NT2/D1 (cell line): ENCODE results near the gene GPR17.

ENCODE experiments used
- DNase-seq: peaks from one replicate; pipeline ENCODE4 v3.0.0-alpha.2; 2011; ENCODE audit warnings: low read depth, low spot score
- H3K27me3 ChIP-seq: 2 replicates; pipeline ENCODE4 v1.6.0; 2011; ENCODE audit warnings: mild to moderate bottlenecking; ENCODE audit not compliant: insufficient read length, insufficient read depth
- H3K36me3 ChIP-seq: 2 replicates; pipeline ENCODE4 v1.6.1; 2011; ENCODE audit warnings: mild to moderate bottlenecking, low read length, mixed read lengths; ENCODE audit not compliant: insufficient read depth, insufficient read length
- H3K4me1 ChIP-seq: 2 replicates; pipeline ENCODE4 v1.5.1; 2011; ENCODE audit not compliant: insufficient read depth, insufficient read length
- H3K4me3 ChIP-seq: 2 replicates; pipeline ENCODE4 v1.5.1; 2011; ENCODE audit warnings: low read depth; ENCODE audit not compliant: insufficient read length
- H3K9ac ChIP-seq: 2 replicates; pipeline ENCODE4 v1.6.0; 2011; ENCODE audit warnings: low read depth; ENCODE audit not compliant: insufficient read length
- H3K9me3 ChIP-seq: 2 replicates; pipeline ENCODE4 v1.5.1; 2011; ENCODE audit warnings: mild to moderate bottlenecking, low read length; ENCODE audit not compliant: insufficient read depth
- SUZ12 ChIP-seq: IDR thresholded peaks from 2 replicates; pipeline ENCODE4 v1.6.1; 2011; ENCODE audit not compliant: insufficient read length, insufficient read depth; ENCODE audit errors: extremely low read depth
- YY1 ChIP-seq: IDR thresholded peaks from 2 replicates; pipeline ENCODE4 v1.6.1; 2011; ENCODE audit not compliant: insufficient read length, insufficient read depth
- ZNF274 ChIP-seq: IDR thresholded peaks from 2 replicates; pipeline ENCODE4 v1.6.1; 2011; ENCODE audit warnings: mild to moderate bottlenecking, low read depth, low read length

The GPR17 gene

DNA sequence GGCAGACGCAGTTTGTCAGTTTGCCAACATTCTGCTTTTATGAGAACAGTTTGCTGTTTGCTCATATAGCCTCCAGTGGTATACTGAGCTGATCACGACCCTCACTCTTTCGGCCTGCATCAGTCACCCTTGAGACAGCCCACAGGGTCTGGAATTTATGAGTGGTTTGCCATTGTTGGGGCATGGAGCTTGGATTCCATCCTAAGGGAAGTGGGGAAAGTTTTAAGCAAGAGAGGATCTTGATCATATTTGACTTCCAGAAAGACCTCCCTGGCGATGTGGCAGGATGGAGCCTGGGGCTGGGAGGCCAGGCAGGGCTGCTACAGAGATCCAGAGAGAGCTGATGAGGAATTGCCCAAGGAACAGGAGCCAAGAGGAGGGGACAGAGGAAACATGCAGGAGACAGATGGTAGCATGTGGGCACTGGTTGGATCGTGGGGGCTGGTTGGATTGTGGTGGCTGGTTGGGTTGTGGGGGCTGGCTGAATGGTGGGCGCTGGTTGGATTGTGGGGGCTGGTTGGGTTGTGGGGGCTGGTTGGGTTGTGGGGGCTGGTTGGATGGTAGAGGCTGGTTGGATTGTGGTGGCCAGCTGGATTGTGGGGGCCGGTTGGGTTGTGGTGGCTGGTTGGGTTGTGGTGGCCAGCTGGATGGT, 27.3 kb upstream of the GPR17 start:
- no peak for DNase-seq
- H3K9ac ChIP-seq: no peak overlapping the region
- TF ChIP-seq YY1 (no peak), SUZ12 (no peak), ZNF274 (no peak)

DNA sequence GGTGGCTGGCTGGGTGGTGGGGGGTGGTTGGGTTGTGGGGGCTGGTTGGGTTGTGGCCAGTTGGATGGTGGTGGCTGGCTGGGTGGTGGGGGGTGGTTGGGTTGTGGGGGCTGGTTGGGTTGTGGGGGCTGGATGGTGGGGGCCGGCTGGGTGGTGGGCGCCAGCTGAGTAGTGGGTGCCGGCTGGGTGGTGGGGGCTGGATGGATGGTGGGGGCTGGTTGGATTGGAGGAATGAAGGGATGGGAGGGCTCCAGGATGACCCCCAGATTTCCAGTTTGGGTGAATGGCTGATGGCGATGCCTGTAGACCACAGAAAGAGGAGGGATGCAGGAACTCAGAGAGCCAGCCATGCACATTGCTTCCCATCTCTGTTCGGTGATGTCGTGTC, 26.8 kb upstream of the GPR17 start:
- DNase-seq: no peak
- H3K9ac ChIP-seq: no peak overlapping the region
- TF ChIP-seq SUZ12 (no peak), ZNF274 (no peak), YY1 (no peak)
- H3K36me3 ChIP-seq: no peaks in the 10 kb centered on the region
- H3K4me3 ChIP-seq: no peak overlapping the region
- H3K9me3 ChIP-seq: no peaks in the 10 kb centered on the region
- no peaks in the 10 kb centered on the region for H3K27me3 ChIP-seq
- peaks cover 6% of the 10 kb centered on the region for H3K4me1 ChIP-seq

More for the DNA sequence above, 27.3 kb upstream of the GPR17 start:
- no peaks in the 10 kb centered on the region for H3K27me3 ChIP-seq
- peaks cover under 1% of the 10 kb centered on the region; the same call in 1 of the 2 replicates for H3K9me3 ChIP-seq
- peaks cover 6% of the 10 kb centered on the region for H3K4me1 ChIP-seq
- no peaks in the 10 kb centered on the region for H3K36me3 ChIP-seq
- H3K4me3 ChIP-seq: no peak overlapping the region

DNA sequence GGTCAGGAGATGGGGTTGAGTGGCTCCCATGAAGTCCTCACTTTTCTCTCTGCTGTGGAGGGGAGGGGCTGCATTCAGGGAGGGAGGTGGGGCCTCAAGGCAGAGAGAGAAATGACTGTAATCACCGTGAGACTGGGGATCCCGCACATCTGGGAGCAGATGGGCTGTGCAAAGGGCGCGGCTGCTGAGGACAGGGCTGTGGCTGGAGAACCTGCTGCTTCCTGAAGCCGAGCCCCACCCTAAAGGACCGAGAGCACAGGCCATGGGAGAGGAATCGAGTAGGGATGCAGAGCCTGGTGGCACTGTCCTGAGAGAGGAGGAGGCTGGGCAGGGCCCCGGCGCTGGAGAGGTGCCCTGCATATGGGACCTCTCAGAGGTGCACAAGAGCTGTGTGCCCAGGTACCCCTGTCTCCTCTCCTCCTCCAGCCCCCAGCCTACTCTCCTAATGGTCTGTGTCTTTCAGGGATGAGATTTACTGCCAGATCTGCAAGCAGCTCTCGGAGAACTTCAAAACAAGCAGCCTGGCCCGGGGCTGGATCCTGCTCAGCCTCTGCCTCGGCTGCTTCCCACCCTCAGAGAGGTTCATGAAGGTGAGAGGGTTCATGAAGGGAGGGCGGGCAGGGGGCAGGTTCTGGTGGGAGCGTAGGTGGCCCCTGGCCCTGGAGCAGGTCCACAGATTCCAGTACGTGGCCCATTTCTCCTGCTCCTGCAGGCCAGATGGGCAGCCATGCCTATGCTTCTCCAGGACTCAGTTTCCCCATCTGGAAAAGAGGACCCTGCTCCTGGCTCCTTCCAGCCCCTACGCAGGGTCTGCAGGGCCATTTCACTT, 25.9 kb upstream of the GPR17 start:
- Histone ChIP-seq H3K4me3 (no peak overlapping the region), H3K27me3 (no peaks in the 10 kb centered on the region), H3K4me1 (peaks cover 6% of the 10 kb centered on the region), H3K36me3 (no peaks in the 10 kb centered on the region), H3K9ac (no peak overlapping the region), H3K9me3 (no peaks in the 10 kb centered on the region)
- DNase-seq: no peak
- TF ChIP-seq SUZ12 (no peak), YY1 (no peak), ZNF274 (no peak)

DNA sequence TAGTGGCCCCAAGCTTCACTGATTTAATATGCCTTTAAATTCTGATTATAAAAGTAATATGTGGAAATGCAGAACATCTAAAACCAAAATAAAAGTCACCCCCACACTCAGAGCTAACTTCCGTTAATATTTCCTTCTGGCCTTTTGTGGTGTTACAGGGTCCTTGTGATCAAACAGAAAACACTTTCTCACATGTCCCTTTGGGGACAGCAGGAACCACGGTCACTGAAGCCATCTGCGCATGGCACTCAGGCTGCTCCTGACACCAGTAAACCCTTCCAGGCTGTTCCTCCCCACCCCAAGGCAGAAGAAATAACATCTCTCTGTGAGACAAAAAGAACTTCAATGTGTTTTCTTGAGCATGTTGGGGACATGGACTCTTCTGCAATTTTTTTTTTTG, 25.1 kb upstream of the GPR17 start:
- no peaks in the 10 kb centered on the region for H3K27me3 ChIP-seq
- H3K36me3 ChIP-seq: no peaks in the 10 kb centered on the region
- H3K4me3 ChIP-seq: no peak overlapping the region
- H3K9me3 ChIP-seq: no peaks in the 10 kb centered on the region
- no peak overlapping the region for H3K9ac ChIP-seq
- TF ChIP-seq SUZ12: no peak
- TF ChIP-seq YY1: no peak
- TF ChIP-seq ZNF274: no peak
- DNase-seq: no peak
- H3K4me1 ChIP-seq: peaks cover 6% of the 10 kb centered on the region

DNA sequence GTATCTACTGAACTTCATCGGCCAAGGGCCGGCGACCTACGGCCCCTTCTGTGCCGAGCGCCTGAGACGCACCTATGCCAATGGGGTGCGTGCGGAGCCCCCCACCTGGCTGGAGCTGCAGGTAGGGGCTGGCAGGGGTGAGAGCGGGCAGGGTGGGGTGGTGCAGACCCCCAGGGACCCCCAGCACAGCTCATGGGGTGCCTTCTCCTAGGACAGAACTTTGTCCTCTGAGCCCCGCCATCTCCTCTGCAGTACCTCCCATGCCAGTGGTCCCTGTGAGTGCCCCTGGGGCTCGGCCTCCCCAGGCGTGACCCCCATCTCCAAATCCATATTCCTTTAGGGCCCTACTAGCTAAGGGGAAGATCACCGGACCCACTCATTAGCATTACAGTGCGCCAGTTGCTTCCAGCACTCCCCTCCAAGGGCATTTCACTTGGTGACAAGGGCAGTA, 23.9 kb upstream of the GPR17 start:
- TF ChIP-seq YY1: no peak
- no peak for TF ChIP-seq ZNF274
- TF ChIP-seq SUZ12: no peak
- H3K4me1 ChIP-seq: peaks cover 6% of the 10 kb centered on the region
- no peaks in the 10 kb centered on the region for H3K27me3 ChIP-seq
- no peaks in the 10 kb centered on the region for H3K36me3 ChIP-seq
- no peak overlapping the region for H3K9ac ChIP-seq
- no peak for DNase-seq
- H3K4me3 ChIP-seq: no peak overlapping the region
- H3K9me3 ChIP-seq: no peaks in the 10 kb centered on the region

DNA sequence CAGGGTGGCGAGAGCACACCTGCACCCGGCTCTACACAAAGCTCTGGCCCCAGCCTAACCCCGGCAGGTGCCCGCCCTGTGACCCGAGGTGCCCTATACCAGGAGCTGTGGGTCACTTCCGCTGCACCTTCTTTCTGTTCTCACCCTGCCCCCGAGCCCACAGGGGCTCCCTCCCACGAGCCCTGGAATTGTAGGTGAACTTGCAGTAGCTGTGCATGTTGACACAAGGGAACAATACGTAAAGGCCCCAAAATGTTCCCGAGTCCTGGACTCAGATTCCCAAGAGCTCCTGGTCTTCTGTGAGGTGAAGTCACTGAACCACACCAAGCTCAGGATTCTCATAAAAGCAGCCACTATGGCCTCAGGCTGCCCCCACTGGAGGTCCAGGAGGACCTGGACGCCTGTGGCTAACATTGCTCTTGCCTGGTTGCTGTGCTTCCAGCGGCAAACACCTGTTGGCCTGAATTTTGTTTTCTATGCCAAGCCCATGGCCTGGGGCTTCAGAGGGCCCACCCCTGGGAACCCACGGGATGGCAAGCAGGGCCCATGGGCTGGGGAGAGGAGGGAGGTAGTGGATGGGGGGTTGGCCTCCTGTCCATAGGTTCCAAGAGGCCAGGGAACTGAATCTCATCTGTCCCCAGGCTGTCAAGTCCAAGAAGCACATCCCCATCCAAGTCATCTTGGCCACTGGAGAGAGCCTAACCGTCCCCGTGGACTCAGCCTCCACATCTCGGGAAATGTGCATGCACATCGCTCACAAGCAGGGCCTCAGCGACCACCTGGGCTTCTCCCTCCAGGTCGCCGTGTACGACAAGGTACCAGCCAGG, 23.2 kb upstream of the GPR17 start:
- Histone ChIP-seq H3K9ac (no peak overlapping the region), H3K4me1 (peaks cover 6% of the 10 kb centered on the region), H3K36me3 (no peaks in the 10 kb centered on the region), H3K4me3 (no peak overlapping the region), H3K9me3 (no peaks in the 10 kb centered on the region), H3K27me3 (no peaks in the 10 kb centered on the region)
- DNase-seq: no peak
- TF ChIP-seq YY1: no peak
- TF ChIP-seq ZNF274: no peak
- no peak for TF ChIP-seq SUZ12
